Measurements from ENCODE around the gene CFLAR.
"Not testable (repeated sequence)": the region's sequence is repeated elsewhere in the genome, so short reads cannot be mapped to it uniquely, and the experiment has no call there.

Gene CFLAR

DNA sequence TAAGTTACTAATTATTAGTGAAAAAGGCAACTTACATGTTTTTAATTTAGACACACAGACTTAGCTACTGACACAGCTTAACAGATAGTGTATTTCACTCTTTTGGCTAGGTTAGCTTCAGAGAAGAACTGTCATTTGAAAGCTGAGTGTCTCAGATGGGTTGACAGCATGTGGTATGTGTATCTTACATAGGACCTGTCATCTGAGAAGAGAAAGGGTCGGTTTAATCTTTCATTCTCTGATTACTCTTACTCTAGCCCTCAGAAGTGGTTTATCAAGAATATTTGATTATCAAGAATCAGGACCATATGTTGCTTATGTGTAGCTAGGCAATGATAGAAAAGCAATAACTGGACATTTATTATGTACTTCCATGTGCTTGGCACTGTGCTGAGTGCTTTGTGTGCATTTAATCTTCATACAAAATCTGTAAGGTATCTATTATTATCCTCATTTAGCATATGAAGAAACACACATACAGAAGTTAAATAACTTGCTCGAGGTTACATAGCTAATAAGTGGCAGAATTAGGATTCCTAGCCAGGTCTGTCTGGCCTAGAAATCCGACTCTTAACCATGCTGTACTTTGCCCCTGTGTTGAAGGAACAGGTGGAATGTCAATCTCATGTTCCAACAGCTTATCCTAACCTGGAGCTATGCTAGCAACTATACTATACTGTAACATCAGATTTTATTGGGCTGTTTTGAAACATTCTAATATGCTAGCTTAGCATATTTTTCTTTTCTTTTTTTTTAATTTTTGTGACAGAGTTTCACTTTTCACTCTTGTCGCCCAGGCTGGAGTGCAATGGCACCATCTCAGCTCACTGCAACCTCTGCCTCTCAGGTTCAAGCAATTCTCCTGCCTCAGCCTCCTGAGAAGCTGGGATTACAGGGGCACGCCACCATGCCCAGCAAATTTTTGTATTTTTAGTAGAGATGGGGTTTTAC lies 28.4 kb downstream of the CFLAR start:
- no peak for DNase-seq (ENCODE audit: low read depth in 2 of 3, low spot score in 1 of 3)

DNA sequence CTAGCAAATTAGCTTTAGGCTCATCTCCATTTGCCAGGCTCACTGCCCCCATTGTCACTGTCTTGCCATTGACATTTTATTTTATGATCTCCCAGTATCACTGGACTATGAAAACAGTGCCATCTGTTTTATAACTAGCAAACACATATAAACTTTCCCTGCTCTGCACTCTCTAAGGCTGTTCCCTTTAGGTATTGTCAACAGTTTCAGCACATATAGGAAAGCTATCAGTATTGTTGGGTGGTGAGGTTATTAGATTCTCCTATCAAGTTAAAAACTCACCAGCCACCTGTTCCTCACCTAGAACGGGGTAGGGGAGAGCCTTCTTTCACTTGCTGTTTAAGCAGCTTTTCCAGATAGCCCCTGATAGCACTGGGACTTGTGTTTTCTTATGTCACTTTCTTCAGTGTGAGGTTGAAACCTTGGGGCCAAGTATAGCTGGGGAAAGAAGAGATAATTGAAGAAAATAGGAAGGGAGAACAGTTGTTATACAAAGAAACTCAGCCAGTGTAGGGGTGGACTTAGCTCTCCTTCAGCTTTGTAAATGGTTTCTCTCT lies 32.5 kb downstream of the CFLAR start:
- no peak for DNase-seq (ENCODE audit: low read depth in 2 of 3, low spot score in 1 of 3)

DNA sequence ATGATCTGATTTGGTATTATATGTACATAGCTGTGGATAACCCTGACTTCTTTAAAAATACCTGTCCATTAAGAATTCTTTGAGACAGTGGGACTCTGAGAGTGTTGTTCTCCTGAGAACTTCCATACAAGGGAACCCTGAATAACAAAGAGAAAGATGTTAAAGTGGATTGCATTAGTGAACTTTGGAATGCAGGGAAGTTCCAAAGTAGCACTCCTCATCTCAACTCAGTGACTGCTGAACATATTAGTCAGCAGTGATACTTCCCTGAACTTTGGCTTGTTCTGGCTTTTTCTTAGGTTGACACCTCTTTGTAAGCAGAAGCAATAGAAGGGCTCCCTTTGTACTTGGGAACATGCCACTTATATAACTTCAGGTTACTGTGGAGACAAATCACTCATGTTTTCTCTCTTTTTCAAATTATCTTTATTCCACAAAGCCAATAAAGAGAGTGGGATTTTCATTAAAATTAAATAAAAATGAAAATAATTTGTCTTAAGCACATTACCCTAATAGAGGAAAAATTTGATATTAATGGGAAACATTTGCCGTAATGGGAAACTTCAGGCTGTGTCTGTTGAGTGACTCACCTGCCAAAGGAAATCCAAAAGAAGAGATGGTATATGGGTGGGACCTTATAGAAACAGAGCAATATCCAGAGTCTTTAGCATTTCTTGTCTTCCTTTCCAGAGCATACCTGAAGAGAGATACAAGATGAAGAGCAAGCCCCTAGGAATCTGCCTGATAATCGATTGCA lies 33.3 kb downstream of the CFLAR start:
- no peak for DNase-seq (ENCODE audit: low read depth in 2 of 3, low spot score in 1 of 3)

DNA sequence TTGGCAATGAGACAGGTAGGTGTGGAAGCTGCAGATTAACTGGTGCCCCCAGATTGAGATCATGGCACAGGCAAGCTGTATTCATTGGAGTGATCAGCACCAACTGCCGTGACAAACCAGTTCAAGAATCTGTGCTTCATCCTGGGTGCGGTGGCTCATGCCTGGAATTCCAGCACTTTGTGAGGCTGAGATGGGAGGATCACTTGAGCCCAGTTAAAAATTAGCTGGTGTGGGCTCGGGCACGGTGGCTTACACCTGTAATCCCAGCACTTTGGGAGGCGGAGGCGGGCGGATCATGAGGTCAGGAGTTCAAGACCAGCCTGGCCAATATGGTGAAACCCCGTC lies 33.8 kb downstream of the CFLAR start:
- DNase-seq (ENCODE audit: low read depth in 2 of 3, low spot score in 1 of 3): not testable (repeated sequence)

DNA sequence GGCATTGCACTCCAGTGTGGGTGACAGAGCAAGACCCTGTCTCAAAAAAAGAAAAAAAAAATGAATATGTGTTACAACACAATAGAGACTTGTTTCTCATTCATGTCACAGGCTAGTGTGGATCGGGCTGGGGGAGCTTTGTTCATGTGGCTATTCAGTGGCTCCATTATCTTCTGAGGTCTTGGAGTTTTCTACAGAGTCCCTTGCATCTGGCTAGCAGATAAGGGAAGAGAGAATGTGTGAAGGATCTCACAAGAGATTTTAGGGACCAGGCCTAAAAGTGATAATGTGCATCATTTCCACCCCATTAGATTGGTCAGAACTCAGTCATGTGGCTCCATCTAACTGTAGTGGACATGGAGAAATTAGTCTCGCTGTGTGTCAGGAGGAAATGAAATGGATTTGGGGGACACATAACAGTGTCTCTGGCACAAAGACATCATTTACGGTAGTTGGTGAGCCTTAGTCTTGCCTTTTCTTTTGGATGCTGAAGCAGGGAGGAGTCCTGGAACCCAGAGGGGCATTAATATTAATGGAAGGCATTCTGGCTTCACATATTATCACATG lies 34.6 kb downstream of the CFLAR start:
- DNase-seq (ENCODE audit: low read depth in 2 of 3, low spot score in 1 of 3): no peak

DNA sequence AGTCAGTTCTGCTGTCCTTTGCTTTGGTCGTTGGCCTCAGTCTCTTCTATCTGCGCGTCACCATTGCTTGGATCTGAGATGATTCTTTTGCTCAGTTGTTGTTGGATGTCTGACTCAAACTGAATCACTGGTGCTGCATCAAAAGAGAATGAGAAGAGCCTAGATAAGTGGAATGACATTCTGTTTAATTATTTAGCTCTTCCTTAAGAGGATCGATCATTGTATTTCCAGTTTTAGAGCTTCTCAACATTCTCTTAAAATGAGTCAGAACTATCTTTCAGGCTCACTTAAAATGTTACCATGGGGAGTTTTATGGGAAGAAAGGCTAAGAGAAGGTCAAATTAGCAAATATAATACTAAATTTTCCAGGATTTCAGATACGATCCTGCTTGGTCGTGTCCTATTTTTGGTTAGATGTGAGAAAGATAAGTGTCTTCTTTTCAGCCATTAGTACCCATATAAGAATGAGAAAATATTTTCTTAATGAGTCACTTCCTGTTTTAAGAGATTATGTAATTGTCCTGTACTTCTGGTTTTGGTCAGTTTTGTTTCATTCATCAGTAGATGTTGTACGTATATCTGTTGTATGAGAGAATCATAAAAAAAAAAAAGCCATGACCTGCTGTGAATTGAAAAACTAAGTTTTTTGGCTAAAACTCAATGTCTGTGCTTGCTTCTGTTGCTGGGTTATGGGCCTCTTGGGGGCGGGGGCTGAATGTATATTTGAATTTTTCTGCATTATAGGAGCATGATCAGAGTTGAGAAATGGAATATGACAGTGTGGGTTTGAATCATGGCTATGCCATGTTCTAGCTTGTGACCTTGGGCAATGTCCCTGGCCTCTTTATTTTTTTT lies 35.4 kb downstream of the CFLAR start:
- DNase-seq (ENCODE audit: low read depth in 2 of 3, low spot score in 1 of 3): no peak

DNA sequence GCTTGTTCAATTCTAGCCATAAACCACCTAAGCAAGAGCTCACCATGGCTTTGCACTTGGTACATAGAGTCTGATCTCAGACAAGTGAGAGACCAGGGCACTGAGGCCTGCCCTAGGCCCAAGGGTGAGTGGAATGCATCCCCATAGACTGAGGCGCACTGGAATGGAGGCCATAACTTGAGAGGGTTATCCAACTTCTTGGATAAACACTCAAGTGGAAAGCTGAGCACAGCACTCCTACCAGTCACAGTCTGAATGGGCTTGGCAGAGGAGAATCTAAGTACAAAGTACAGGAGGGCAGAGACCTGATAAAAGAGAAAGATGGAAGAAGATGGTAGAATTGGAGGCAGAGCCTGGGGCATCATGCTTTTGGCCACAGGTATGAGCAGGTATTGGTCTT lies 36.6 kb downstream of the CFLAR start:
- no peak for DNase-seq (ENCODE audit: low read depth in 2 of 3, low spot score in 1 of 3)

DNA sequence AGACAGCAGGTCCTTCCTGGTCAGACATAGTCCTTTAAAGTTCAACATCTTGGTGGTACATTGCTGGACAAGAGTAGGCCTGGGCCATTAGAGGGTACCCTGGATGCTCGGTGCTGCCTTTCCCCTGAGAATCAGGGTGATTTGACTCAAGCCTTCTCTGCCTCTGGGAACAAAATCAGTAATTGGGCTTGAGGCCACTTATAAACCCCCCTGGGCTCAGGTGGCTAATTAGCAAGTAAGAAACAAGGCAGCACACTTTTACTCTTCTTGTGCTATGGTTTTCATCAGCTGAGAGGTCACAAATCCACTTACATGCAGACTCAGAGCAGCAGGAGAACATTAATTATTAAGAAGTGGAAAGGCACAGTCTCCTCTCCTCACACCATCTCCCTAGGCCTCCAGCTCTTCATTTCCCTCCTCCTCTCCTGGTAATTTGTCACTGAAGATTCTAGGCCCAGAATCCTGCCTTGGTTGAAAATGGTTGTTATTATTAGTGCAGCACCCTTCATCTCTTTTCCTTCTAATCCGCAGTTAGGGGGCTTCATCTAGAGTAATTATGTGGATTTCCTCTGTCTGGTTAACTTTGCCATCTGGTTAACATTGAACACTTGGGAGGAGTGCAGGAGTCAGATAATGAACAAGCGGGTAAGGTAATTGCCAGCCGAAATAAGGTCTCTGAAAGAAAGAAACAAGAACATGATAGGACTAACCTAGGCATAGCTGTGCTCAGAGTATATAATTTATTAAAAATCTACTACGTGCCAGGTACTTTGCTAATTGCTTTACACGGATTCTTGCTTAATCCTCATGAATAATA lies 37.2 kb downstream of the CFLAR start:
- no peak for DNase-seq (ENCODE audit: low read depth in 2 of 3, low spot score in 1 of 3)

DNA sequence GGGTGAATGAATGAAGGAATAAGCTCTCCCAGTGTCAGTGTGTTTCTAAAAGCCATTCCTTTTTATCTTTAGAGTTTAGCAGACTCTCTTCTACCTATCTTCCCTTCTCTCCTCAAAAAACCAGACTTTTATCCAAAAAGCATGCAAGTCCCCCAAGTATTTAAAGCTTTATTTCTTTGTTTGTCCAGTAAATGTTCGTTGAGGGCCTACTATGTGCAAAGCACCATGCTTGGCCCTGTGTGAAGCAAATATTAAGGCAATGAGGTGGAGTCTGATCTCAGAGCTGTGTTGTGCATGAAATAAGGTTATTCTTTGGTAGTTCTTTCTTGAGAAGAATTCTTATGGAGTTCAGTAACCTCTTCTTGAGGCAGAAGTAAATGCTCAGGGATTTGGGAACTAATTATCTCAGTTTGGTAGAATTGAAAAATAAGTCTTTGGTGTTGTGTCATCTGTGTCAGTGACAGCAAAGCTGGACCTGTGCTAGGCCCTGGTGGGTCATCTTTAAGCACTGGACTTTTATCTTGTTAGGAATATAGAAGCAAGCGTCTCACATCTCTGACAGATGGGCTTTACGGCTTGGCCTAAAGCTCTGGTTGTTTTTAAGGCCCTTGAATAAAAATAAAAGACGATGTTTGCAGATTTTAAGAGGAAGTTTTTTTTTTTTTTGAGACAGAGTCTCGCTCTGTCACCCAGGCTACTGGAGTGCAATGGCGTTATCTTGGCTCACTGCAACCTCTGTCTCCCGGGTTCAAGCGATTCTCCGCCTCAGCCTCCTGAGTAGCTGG lies 38.8 kb downstream of the CFLAR start:
- no peak for DNase-seq (ENCODE audit: low read depth in 2 of 3, low spot score in 1 of 3)

DNA sequence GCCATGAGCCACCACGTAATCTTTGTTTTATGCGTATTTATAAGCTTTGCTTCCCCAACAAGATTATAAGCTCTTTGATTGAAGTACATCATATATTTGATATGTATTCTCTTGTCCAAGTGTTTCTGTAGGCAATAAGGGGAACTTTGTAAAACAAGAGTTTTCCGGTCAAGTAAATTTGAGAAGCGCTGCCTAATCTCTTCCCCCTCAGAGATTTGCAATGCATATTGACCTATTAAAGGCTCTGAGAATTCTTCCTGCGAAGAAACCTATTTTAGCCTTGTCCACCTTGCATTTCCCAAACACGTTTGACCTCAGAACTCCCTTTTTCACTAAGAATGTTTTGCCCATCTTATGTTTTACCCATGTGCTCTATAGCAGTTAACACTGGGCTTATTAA lies 40.1 kb downstream of the CFLAR start:
- no peak for DNase-seq (ENCODE audit: low read depth in 2 of 3, low spot score in 1 of 3)

DNA sequence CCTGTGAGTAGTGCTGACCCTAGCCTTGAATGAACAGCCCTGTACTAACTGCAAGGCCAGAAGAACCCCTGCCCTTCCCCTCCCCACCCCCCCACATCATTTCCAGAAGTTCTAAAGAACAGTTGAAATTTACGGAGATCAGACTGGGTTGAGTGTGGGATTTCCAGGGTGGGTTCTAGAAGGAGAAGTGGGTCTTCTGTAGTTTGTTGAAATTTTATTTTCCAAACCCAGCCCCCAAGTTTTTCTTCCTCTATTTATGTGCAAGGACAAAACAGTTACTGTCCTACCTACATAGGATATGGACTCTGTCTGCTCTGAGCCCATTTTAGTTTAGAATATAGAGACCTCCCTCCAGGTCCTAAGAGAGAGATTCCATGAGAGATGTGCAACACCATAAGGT lies 40.7 kb downstream of the CFLAR start:
- DNase-seq (ENCODE audit: low read depth in 2 of 3, low spot score in 1 of 3): no peak

DNA sequence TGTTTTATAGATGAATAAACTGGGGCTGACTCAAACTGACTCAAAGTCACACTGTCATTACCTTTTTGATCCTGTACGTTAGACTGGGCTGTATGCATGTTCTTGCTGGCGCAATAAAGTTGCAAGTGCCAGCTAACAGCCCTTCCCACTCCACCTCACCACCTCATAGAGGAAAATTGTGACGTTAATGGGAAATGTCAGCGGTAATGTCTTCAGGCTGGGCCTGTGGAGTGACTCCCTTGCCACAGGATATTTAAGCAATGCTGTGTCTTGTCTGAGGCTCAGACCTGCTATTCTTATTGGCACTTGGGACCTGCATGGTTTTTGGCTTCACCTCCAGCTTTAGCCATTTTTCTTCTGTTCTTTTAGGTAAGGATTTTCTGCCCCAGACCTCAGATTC lies 41.7 kb downstream of the CFLAR start:
- no peak for DNase-seq (ENCODE audit: low read depth in 2 of 3, low spot score in 1 of 3)

DNA sequence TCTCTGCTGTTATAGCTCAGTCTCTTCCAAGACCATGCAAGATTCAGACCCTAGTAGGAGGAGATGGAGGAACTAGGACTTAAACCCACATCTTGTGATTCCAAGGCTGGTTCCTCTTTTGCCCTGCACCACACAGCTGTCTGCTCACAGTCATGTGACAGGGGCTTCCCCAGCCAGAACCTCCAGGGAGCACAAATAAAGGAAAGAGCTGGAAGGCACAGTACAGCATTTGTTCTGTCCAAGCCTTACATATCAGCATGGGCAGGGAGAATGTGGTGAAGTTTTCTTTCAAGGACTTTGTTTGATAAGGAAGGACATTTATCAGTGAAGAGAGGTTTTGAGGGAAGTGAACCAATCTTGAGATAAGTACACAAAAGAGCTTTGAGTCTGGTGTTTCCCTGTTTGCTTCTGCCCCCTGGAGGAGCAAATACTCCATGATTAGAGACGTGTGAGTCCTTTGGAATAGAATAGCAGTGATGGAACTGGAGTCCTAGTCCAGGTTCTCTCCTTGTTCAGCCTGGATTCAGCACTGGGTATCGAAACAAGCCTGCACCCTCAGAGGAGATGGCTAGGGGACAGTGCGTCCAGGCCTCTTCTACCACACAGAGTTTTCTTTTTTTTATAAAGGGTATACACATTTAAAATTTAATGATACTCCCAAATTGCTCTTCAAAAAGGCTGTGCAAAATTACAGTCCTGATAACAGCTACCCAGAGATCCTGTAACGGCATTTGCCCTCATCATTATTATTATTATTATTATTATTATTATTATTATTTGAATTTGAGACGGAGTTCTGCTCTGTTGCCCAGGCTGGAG lies 42.4 kb downstream of the CFLAR start:
- peak in 1 of 3 donors; percentile 18 for DNase-seq (ENCODE audit: low read depth in 2 of 3, low spot score in 1 of 3)

DNA sequence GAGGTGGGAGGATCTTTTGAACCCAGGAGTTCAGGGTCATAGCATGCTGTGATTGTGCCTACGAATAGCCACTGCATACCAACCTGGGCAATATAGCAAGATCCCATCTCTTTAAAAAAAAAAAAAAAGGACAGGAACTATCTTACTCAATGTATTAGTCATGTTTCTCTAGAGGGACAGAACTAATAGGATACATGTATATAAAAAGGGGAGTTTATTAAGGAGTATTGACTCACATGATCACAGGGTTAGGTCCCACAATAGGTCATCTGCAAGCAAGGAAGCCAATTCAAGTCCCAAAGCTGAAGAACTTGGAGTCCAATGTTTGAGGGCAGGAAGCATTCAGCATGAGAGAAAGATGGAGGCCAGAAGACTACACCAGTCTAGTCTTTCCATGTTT lies 48.2 kb downstream of the CFLAR start:
- no peak for DNase-seq (ENCODE audit: low read depth in 2 of 3, low spot score in 1 of 3)

DNA sequence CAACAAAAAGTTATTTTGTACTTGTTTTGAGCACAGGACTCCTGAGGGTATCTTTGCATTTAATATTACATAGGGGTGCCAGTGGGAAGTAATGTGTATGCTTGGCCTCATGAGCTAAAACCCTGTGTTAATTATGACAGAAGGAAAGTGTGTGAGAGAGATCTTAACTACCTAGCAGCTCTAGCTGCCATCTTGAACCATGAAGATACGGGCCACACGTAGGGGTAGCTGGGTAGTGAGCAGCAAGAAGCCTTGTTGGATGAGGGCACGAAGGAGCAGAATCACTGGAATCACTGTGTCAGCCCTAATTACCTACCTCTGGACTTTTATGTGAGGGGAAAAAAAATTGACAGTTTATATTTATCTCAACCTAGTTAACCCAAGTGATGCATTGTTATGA lies 51.6 kb downstream of the CFLAR start:
- no peak for DNase-seq (ENCODE audit: low read depth in 2 of 3, low spot score in 1 of 3)

DNA sequence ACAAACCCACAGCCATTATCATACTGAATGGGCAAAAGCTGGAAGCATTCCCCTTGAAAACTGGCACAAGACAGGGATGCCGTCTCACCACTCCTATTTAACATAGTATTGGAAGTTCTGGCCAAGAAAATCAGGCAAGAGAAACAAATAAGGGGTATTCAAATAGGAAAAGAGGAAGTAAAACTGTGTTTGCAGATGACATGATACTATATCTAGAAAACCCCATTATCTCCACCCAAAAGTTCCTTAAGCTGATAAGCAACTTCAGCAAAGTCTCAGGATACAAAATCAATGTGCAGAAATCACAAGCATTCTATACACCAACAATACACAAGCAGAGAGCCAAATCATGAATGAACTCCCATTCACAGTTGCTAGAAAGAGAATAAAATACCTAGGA lies 52.5 kb downstream of the CFLAR start:
- DNase-seq (ENCODE audit: low read depth in 2 of 3, low spot score in 1 of 3): not testable (repeated sequence)

DNA sequence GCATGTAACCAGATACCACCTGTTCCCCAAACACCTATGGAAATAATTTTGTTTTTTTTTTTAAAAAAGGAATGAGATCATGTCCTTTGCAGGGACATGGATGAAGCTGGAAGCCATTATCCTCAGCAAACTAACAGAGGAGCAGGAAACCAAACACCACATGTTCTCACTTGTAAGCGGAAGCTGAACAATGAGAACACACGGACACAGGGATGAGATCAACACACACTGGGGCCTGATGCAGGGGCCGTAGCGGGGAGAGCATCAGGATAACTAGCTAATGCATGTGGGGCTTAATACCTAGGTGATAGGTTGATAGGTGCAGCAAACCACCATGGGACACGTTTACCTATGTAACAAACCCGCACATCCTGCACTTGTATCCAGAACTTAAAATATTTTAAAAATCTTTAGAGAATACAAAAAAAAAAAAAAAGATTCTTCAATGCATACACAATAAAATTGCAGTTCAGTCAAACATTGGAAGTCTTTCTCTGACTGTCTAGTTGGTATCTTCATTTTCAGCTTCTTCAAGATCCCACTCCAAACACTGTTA lies 55.4 kb downstream of the CFLAR start:
- no peak for DNase-seq (ENCODE audit: low read depth in 2 of 3, low spot score in 1 of 3)

DNA sequence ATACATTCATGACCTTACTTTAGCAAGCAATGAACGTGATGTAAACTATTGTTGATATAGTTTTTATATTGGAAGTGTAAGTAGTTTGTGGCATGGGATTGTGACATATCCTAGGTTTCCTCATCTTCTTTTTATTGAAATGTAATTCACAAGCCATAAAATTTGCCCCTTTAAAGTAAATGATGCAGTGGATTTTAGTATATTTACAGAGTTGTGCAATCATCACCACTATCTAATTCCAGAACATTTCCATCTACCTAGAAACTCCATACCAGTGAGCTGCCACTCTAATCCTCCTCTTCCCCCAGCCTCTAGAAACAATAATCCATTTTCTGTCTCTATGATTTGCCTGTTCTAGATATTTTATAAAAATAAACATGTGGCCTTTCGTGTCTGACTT lies 56.3 kb downstream of the CFLAR start:
- no peak for DNase-seq (ENCODE audit: low read depth in 2 of 3, low spot score in 1 of 3)
